SK-N-SH treated with all-trans-retinoic acid at 6 μM for 48 hours (cell line): ENCODE measurements around the gene ACOX3.

Source experiments
- ATAC-seq: fragments of 200-7000 bp; cut with Tn5 transposase; 3 replicates; pipeline ENCODE4 v1.9.1; 2020; ENCODE audit warnings: mild to moderate bottlenecking, moderate library complexity
- ARNTL ChIP-seq: fragments of 450-650 bp; formaldehyde crosslinking; IDR thresholded peaks from 2 replicates; pipeline ENCODE4 v1.5.0; 2020; ENCODE audit warnings: low read depth, mild to moderate bottlenecking, moderate library complexity, borderline replicate concordance
- CSDC2 ChIP-seq: fragments of 250-450 bp; sonication (Bioruptor Pico); IDR thresholded peaks from 2 replicates; pipeline ENCODE4 v1.5.0; 2020; ENCODE audit warnings: mild to moderate bottlenecking, moderate library complexity
- ESRRG ChIP-seq: fragments of 250-450 bp; sonication (Bioruptor Pico); IDR thresholded peaks from 2 replicates; pipeline ENCODE4 v1.6.1; 2021; ENCODE audit warnings: mild to moderate bottlenecking
- GLIS3 ChIP-seq: fragments of 250-450 bp; sonication (Bioruptor Pico); IDR thresholded peaks from 2 replicates; pipeline ENCODE4 v1.5.0; 2020; ENCODE audit warnings: mild to moderate bottlenecking, moderate library complexity
- ISL1 ChIP-seq: fragments of 250-450 bp; sonication (Bioruptor Pico); IDR thresholded peaks from 2 replicates; pipeline ENCODE4 v2.1.2; 2022; ENCODE audit warnings: mild to moderate bottlenecking, moderate library complexity
- OSR1 ChIP-seq: fragments of 250-450 bp; sonication (Bioruptor Pico); IDR thresholded peaks from 2 replicates; pipeline ENCODE4 v1.8.0; 2022; ENCODE audit warnings: moderate library complexity, mild to moderate bottlenecking, inconsistent platforms
- PPARA ChIP-seq: fragments of 250-450 bp; sonication (Bioruptor Pico); IDR thresholded peaks from 2 replicates; pipeline ENCODE4 v1.5.0; 2020; ENCODE audit warnings: mild to moderate bottlenecking, borderline replicate concordance
- RARB ChIP-seq: fragments of 250-450 bp; sonication (Bioruptor Pico); IDR thresholded peaks from 2 replicates; pipeline ENCODE4 v1.8.0; 2021; ENCODE audit warnings: mild to moderate bottlenecking, moderate library complexity
- SNAI2 ChIP-seq: fragments of 250-450 bp; sonication (Bioruptor Pico); IDR thresholded peaks from 2 replicates; pipeline ENCODE4 v1.5.0; 2020; ENCODE audit warnings: mild to moderate bottlenecking, moderate library complexity
- TCF4 ChIP-seq: fragments of 250-450 bp; sonication (Bioruptor Pico); IDR thresholded peaks from 2 replicates; pipeline ENCODE4 v1.8.0; 2021; ENCODE audit warnings: mild to moderate bottlenecking, moderate library complexity, borderline replicate concordance
- ZC3H10 ChIP-seq: fragments of 250-450 bp; sonication (Bioruptor Pico); IDR thresholded peaks from 2 replicates; pipeline ENCODE4 v1.5.1; 2021; ENCODE audit warnings: mild to moderate bottlenecking, moderate library complexity
- ZFP3 ChIP-seq: fragments of 250-450 bp; sonication (Bioruptor Pico); IDR thresholded peaks from 2 replicates; pipeline ENCODE4 v1.5.0; 2020; ENCODE audit warnings: mild to moderate bottlenecking, moderate library complexity
- ZFP30 ChIP-seq: fragments of 450-650 bp; formaldehyde crosslinking; IDR thresholded peaks from 2 replicates; pipeline ENCODE4 v1.5.0; 2022; ENCODE audit warnings: mild to moderate bottlenecking, moderate library complexity
- ZNF565 ChIP-seq: fragments of 450-650 bp; formaldehyde crosslinking; conservative IDR thresholded peaks from 2 replicates; pipeline ENCODE4 v1.5.0; 2020; ENCODE audit warnings: low read depth, mild to moderate bottlenecking, moderate library complexity
- ZNF70 ChIP-seq: fragments of 450-650 bp; formaldehyde crosslinking; IDR thresholded peaks from 2 replicates; pipeline ENCODE4 v1.5.0; 2020; ENCODE audit warnings: mild to moderate bottlenecking, moderate library complexity
- ZNF8 ChIP-seq: fragments of 450-650 bp; formaldehyde crosslinking; IDR thresholded peaks from 2 replicates; pipeline ENCODE4 v1.5.0; 2020; ENCODE audit warnings: mild to moderate bottlenecking, moderate library complexity
- TF ChIP-seq, protein P1 (sequence below): fragments of 250-450 bp; sonication (Bioruptor Pico); IDR thresholded peaks from 2 replicates; pipeline ENCODE4 v1.5.0; 2020; ENCODE audit warnings: mild to moderate bottlenecking, moderate library complexity
- TF ChIP-seq, protein P2 (sequence below): fragments of 250-450 bp; sonication (Bioruptor Pico); IDR thresholded peaks from 2 replicates; pipeline ENCODE4 v1.8.0; 2020; ENCODE audit warnings: mild to moderate bottlenecking, moderate library complexity, borderline replicate concordance
- TF ChIP-seq, protein P3 (sequence below): fragments of 250-450 bp; sonication (Bioruptor Pico); IDR thresholded peaks from 2 replicates; pipeline ENCODE4 v1.5.1; 2020; ENCODE audit warnings: low read depth, mild to moderate bottlenecking, moderate library complexity
- TF ChIP-seq, protein P4 (sequence below): fragments of 250-450 bp; sonication (Bioruptor Pico); IDR thresholded peaks from 2 replicates; pipeline ENCODE4 v1.5.1; 2021; ENCODE audit warnings: mild to moderate bottlenecking, moderate library complexity

Gene ACOX3

DNA sequence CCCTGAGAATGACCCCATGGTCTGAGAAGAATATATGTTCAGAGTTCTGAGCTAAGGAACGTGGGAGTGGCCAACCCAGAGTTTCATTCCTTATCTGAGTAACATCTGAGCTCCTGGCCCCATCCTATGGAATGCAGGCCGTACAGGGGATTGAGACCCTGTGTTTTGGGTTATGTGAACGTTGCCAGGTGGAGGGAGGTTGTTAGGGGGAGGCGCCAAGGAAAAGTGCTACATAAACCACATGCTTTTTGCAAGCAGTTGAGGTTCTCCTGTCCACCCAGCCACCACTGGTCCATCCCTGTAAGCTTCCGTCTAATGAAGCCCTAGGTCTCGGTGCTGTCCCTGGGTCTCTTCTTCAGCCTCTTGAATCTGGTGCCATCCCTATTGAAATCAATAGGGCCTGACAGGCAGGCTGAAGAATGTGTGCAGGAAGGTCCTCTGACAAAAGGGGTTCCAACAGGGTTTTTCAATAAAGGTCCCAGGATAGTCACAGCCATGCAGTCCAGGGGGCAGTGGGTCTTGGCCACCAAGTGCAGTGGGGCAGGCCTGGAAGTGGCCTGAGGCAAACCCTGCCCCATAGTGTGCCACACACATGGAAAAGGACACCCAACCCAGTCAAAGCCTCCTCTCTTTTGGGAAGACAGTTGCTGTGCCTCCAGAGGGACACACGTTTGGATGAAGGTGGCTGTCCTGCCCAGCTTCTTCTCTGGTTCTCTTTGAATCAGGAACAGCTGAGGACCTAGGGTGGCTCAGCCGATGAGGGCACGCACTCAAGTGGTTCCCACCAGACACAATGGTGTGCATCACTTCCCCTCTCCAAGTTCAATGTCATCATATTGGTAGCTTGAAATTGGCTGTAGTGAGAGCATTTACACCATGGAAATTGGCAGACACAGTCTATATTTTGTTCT lies 117.5 kb downstream of the ACOX3 start:
- TF ChIP-seq ZNF70, result no peak
- no peak for TF ChIP-seq ISL1
- TF ChIP-seq PPARA (CRISPR knock-in tag), result no peak
- TF ChIP-seq SNAI2, result no peak
- TF ChIP-seq, protein P1, sequence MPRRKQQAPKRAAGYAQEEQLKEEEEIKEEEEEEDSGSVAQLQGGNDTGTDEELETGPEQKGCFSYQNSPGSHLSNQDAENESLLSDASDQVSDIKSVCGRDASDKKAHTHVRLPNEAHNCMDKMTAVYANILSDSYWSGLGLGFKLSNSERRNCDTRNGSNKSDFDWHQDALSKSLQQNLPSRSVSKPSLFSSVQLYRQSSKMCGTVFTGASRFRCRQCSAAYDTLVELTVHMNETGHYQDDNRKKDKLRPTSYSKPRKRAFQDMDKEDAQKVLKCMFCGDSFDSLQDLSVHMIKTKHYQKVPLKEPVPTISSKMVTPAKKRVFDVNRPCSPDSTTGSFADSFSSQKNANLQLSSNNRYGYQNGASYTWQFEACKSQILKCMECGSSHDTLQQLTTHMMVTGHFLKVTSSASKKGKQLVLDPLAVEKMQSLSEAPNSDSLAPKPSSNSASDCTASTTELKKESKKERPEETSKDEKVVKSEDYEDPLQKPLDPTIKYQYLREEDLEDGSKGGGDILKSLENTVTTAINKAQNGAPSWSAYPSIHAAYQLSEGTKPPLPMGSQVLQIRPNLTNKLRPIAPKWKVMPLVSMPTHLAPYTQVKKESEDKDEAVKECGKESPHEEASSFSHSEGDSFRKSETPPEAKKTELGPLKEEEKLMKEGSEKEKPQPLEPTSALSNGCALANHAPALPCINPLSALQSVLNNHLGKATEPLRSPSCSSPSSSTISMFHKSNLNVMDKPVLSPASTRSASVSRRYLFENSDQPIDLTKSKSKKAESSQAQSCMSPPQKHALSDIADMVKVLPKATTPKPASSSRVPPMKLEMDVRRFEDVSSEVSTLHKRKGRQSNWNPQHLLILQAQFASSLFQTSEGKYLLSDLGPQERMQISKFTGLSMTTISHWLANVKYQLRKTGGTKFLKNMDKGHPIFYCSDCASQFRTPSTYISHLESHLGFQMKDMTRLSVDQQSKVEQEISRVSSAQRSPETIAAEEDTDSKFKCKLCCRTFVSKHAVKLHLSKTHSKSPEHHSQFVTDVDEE (CRISPR knock-in tag), result no peak
- no peak for TF ChIP-seq ESRRG (CRISPR knock-in tag)
- TF ChIP-seq CSDC2 (CRISPR knock-in tag), result no peak
- TF ChIP-seq, protein P2, sequence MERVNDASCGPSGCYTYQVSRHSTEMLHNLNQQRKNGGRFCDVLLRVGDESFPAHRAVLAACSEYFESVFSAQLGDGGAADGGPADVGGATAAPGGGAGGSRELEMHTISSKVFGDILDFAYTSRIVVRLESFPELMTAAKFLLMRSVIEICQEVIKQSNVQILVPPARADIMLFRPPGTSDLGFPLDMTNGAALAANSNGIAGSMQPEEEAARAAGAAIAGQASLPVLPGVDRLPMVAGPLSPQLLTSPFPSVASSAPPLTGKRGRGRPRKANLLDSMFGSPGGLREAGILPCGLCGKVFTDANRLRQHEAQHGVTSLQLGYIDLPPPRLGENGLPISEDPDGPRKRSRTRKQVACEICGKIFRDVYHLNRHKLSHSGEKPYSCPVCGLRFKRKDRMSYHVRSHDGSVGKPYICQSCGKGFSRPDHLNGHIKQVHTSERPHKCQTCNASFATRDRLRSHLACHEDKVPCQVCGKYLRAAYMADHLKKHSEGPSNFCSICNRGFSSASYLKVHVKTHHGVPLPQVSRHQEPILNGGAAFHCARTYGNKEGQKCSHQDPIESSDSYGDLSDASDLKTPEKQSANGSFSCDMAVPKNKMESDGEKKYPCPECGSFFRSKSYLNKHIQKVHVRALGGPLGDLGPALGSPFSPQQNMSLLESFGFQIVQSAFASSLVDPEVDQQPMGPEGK (CRISPR knock-in tag), result no peak
- TF ChIP-seq ARNTL (CRISPR knock-in tag), result no peak
- no peak for ATAC-seq

DNA sequence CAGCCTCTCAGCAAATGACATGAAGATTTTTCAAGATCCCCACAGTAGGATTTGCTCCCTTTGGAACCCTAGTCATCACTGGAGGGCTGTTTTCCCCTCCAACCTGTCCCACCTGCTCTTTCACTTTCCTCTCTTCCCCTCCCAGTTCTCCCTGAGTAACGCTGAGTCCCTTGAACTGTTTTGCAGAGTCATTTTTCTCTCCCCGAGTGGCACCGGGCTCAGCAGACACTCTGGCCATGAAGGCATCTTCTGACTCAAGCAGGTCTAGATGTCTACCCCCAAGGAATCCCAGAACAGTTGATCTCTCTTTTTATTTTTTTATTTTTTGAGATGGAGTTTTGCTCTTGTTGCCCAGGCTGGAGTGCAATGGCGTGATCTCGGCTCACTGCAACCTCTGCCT lies 118.8 kb downstream of the ACOX3 start:
- no peak for ATAC-seq
- no peak for TF ChIP-seq ZFP30 (CRISPR knock-in tag)
- TF ChIP-seq GLIS3 (CRISPR knock-in tag), result no peak
- no peak for TF ChIP-seq OSR1 (CRISPR knock-in tag)
- TF ChIP-seq, protein P1 (CRISPR knock-in tag), result no peak
- no peak for TF ChIP-seq RARB (CRISPR knock-in tag)
- TF ChIP-seq TCF4, result no peak
- TF ChIP-seq ARNTL (CRISPR knock-in tag), result no peak
- no peak for TF ChIP-seq ZC3H10 (CRISPR knock-in tag)
- TF ChIP-seq, protein P3, sequence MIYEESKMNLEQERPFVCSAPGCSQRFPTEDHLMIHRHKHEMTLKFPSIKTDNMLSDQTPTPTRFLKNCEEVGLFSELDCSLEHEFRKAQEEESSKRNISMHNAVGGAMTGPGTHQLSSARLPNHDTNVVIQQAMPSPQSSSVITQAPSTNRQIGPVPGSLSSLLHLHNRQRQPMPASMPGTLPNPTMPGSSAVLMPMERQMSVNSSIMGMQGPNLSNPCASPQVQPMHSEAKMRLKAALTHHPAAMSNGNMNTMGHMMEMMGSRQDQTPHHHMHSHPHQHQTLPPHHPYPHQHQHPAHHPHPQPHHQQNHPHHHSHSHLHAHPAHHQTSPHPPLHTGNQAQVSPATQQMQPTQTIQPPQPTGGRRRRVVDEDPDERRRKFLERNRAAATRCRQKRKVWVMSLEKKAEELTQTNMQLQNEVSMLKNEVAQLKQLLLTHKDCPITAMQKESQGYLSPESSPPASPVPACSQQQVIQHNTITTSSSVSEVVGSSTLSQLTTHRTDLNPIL (CRISPR knock-in tag), result no peak
- no peak for TF ChIP-seq ZNF70
- TF ChIP-seq SNAI2, result no peak
- no peak for TF ChIP-seq PPARA (CRISPR knock-in tag)
- TF ChIP-seq ESRRG (CRISPR knock-in tag), result no peak
- no peak for TF ChIP-seq ZFP3
- TF ChIP-seq CSDC2 (CRISPR knock-in tag), result no peak
- TF ChIP-seq, protein P4, sequence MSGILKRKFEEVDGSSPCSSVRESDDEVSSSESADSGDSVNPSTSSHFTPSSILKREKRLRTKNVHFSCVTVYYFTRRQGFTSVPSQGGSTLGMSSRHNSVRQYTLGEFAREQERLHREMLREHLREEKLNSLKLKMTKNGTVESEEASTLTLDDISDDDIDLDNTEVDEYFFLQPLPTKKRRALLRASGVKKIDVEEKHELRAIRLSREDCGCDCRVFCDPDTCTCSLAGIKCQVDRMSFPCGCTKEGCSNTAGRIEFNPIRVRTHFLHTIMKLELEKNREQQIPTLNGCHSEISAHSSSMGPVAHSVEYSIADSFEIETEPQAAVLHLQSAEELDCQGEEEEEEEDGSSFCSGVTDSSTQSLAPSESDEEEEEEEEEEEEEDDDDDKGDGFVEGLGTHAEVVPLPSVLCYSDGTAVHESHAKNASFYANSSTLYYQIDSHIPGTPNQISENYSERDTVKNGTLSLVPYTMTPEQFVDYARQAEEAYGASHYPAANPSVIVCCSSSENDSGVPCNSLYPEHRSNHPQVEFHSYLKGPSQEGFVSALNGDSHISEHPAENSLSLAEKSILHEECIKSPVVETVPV, result no peak
- TF ChIP-seq ZNF565 (CRISPR knock-in tag), result no peak

DNA sequence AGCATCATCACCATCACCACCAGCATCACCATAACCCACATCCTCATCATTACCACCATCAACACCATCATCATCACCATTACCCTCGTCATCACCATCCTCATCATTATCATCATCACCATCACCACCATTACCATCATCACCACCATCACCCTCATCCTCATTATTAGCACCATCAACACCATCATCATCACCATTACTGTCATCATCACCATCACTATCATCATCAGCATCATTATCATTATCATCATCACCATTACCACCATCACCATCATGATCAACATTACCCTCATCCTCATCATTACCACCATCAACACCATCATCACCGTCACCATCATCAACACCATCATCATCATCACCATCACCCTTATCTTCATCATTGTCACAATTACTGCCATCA lies 119.3 kb downstream of the ACOX3 start:
- no peak for ATAC-seq
- TF ChIP-seq, protein P1 (CRISPR knock-in tag), result no peak
- TF ChIP-seq, protein P2 (CRISPR knock-in tag), result no peak
- no peak for TF ChIP-seq ARNTL (CRISPR knock-in tag)
- no peak for TF ChIP-seq ZC3H10 (CRISPR knock-in tag)
- TF ChIP-seq TCF4, result no peak
- TF ChIP-seq ZNF8 (CRISPR knock-in tag), result no peak
